BE2C (cell line): ENCODE measurements around the gene GPC6.

Experiments used
- DNase-seq: peaks from one replicate; pipeline ENCODE4 v3.0.0-alpha.2; 2020
- H3K27me3 ChIP-seq: fragments of 250-450 bp; sonication (Bioruptor Pico); 2 replicates; pipeline ENCODE4 v1.5.1; 2020; ENCODE audit warnings: mild to moderate bottlenecking
- H3K36me3 ChIP-seq: fragments of 250-450 bp; sonication (Bioruptor Pico); 2 replicates; pipeline ENCODE4 v1.5.1; 2020; ENCODE audit warnings: mild to moderate bottlenecking
- H3K4me1 ChIP-seq: fragments of 250-450 bp; sonication (Bioruptor Pico); 2 replicates; pipeline ENCODE4 v1.5.1; 2020
- H3K4me3 ChIP-seq: 2 replicates; pipeline ENCODE4 v1.5.1; 2011; ENCODE audit warnings: low read depth, low read length
- H3K9me3 ChIP-seq: fragments of 250-450 bp; sonication (Bioruptor Pico); 2 replicates; pipeline ENCODE4 v1.5.1; 2020
- TF ChIP-seq, protein P1 (sequence below): IDR thresholded peaks from 2 replicates; pipeline ENCODE4 v1.5.1; 2012; ENCODE audit warnings: mild to moderate bottlenecking, low read depth, low read length

The GPC6 gene

DNA sequence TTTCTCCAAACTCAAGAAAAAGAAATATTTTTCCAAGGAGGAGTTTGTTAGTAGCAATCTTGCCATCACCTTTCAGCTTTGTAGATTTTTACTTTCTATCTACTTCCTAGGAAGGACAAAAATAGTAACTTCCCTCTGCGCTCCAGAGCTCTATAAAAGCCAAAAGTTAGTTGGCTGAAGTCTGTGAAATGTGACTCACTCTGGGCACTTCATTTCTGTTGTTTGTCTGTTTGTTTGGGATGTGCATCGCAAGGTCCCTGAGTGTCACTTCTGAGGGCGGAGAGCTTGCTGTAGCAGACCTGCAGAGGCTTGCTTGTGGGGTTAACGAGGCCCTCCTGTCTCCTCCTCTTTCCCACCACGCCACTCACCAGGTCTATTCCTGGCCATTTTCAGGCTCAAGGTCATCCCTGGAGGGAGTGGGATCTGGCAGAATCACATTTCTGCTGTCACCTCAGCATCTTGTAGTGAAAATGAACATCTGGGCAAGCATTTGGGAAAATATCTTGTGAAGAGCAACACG lies 307.6 kb downstream of the GPC6 start:
- Histone ChIP-seq H3K4me1 (no peaks in the 10 kb centered on the region; the same call in 1 of the 2 replicates), H3K9me3 (no peaks in the 10 kb centered on the region), H3K36me3 (no peaks in the 10 kb centered on the region), H3K27me3 (no peaks in the 10 kb centered on the region), H3K4me3 (no peak overlapping the region)
- DNase-seq = no peak
- TF ChIP-seq, protein P1, sequence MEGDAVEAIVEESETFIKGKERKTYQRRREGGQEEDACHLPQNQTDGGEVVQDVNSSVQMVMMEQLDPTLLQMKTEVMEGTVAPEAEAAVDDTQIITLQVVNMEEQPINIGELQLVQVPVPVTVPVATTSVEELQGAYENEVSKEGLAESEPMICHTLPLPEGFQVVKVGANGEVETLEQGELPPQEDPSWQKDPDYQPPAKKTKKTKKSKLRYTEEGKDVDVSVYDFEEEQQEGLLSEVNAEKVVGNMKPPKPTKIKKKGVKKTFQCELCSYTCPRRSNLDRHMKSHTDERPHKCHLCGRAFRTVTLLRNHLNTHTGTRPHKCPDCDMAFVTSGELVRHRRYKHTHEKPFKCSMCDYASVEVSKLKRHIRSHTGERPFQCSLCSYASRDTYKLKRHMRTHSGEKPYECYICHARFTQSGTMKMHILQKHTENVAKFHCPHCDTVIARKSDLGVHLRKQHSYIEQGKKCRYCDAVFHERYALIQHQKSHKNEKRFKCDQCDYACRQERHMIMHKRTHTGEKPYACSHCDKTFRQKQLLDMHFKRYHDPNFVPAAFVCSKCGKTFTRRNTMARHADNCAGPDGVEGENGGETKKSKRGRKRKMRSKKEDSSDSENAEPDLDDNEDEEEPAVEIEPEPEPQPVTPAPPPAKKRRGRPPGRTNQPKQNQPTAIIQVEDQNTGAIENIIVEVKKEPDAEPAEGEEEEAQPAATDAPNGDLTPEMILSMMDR = no peak

DNA sequence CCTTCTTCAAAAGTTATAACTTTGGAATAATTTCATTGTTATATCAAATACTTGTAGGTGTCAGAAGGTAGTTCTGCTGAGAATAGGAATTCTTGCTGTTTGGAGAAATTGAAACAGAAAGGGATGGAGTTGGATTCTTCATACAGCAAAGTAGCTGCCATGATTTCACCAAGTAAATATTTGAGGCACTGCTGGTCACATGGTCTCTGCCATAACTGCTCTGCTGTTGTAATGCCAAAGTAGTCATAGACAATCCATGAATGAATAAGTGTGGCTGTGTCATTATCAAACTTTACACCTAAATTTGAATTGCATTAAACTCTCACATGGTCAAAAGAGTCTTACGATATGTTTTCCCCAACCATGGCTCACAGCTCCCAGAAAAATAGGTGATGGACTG lies 308.6 kb downstream of the GPC6 start:
- TF ChIP-seq, protein P1 = no peak
- no peaks in the 10 kb centered on the region; the same call in 1 of the 2 replicates for H3K4me1 ChIP-seq

DNA sequence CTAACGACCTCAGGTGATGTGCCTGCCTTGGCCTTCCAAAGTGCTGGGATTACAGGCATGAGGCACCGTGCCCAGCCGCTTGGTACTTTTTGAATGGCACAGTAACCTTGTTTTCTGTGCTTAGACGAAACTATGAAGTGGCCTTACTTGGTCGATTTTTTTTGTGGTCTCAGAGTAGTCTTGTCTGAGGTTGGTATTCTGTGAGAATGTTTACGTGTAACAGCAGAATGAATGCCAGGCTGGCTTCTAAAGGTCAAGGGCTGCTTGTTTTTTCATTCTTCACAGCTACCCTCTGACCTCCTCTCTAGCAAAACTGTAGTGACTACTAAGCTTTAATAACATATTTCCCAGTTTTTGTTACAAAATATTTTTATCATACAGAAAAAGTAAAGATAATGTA lies 313.3 kb downstream of the GPC6 start:
- H3K4me3 ChIP-seq = no peak overlapping the region
- no peaks in the 10 kb centered on the region for H3K36me3 ChIP-seq
- TF ChIP-seq, protein P1 = no peak
- DNase-seq = no peak
- H3K27me3 ChIP-seq = no peaks in the 10 kb centered on the region
- H3K4me1 ChIP-seq = no peaks in the 10 kb centered on the region; the same call in 1 of the 2 replicates
- no peaks in the 10 kb centered on the region for H3K9me3 ChIP-seq

More for the DNA sequence above, 308.6 kb downstream of the GPC6 start:
- H3K4me3 ChIP-seq = no peak overlapping the region
- no peaks in the 10 kb centered on the region for H3K36me3 ChIP-seq
- DNase-seq = no peak
- H3K27me3 ChIP-seq = no peaks in the 10 kb centered on the region
- no peaks in the 10 kb centered on the region for H3K9me3 ChIP-seq

GRCh38 chr13:93547886-93548285 lies 321.3 kb downstream of the GPC6 start:
- no peak for DNase-seq

GRCh38 chr13:93549326-93550005 lies 322.9 kb downstream of the GPC6 start:
- TF ChIP-seq, protein P1 = no peak

More at GRCh38 chr13:93547886-93548285, 321.3 kb downstream of the GPC6 start:
- Histone ChIP-seq H3K27me3 (no peaks in the 10 kb centered on the region), H3K4me1 (no peaks in the 10 kb centered on the region), H3K9me3 (no peaks in the 10 kb centered on the region), H3K4me3 (no peak overlapping the region), H3K36me3 (no peaks in the 10 kb centered on the region)
- TF ChIP-seq, protein P1 = no peak

GRCh38 chr13:93550236-93550635 lies 323.6 kb downstream of the GPC6 start:
- DNase-seq = no peak
- H3K36me3 ChIP-seq = no peaks in the 10 kb centered on the region
- no peaks in the 10 kb centered on the region for H3K9me3 ChIP-seq
- no peak overlapping the region for H3K4me3 ChIP-seq
- H3K4me1 ChIP-seq = no peaks in the 10 kb centered on the region
- TF ChIP-seq, protein P1 = no peak
- no peaks in the 10 kb centered on the region for H3K27me3 ChIP-seq

More at GRCh38 chr13:93549326-93550005, 322.9 kb downstream of the GPC6 start:
- DNase-seq = no peak
- no peaks in the 10 kb centered on the region for H3K36me3 ChIP-seq
- no peak overlapping the region for H3K4me3 ChIP-seq
- no peaks in the 10 kb centered on the region for H3K4me1 ChIP-seq
- H3K27me3 ChIP-seq = no peaks in the 10 kb centered on the region
- H3K9me3 ChIP-seq = no peaks in the 10 kb centered on the region
